GM06990 (cell line): Measurements from ENCODE around the gene CYP51A1.
"Not testable (repeated sequence)": the region's sequence is repeated elsewhere in the genome, so short reads cannot be mapped to it uniquely, and the experiment has no call there.

Experiments used
- DNase-seq: peaks from one replicate; pipeline ENCODE4 v3.0.0-alpha.2; 2011; ENCODE audit not compliant: insufficient read length; ENCODE audit errors: extremely low read depth
- H3K27me3 ChIP-seq: replicated peaks from 2 replicates; pipeline ENCODE4 v1.6.0; 2011; ENCODE audit warnings: low read length; ENCODE audit not compliant: control insufficient read depth, insufficient read depth
- H3K36me3 ChIP-seq: 2 replicates; pipeline ENCODE4 v1.5.1; 2011; ENCODE audit warnings: low read length; ENCODE audit not compliant: control insufficient read depth, insufficient read depth
- H3K4me3 ChIP-seq: replicated peaks from 2 replicates; pipeline ENCODE4 v1.5.1; 2011; ENCODE audit warnings: low read depth, mild to moderate bottlenecking, control low read depth, low read length
- CTCF ChIP-seq: IDR thresholded peaks from 2 replicates; pipeline ENCODE4 v1.5.1; 2011; ENCODE audit warnings: low read length, control low read depth, mild to moderate bottlenecking, inconsistent platforms; ENCODE audit not compliant: insufficient read depth, poor library complexity, severe bottlenecking

The CYP51A1 gene

GRCh38 chr7:92092210-92092609 is 42.1 kb downstream of the CYP51A1 start:
- TF ChIP-seq CTCF, result no peak
- Histone ChIP-seq H3K27me3 (no peaks in the 10 kb centered on the region), H3K4me3 (no peak overlapping the region), H3K36me3 (peaks cover 5% of the 10 kb centered on the region)
- DNase-seq, result no peak

GRCh38 chr7:92088266-92088665 is 46.0 kb downstream of the CYP51A1 start:
- H3K36me3 ChIP-seq, result peaks cover 3% of the 10 kb centered on the region; the same call in 1 of the 2 replicates
- no peak for TF ChIP-seq CTCF

GRCh38 chr7:92083922-92084321 is 50.4 kb downstream of the CYP51A1 start:
- H3K36me3 ChIP-seq, DNase-seq, H3K4me3 ChIP-seq, H3K27me3 ChIP-seq: not testable (repeated sequence)

More at GRCh38 chr7:92088266-92088665, 46.0 kb downstream of the CYP51A1 start:
- H3K4me3 ChIP-seq, result no peak overlapping the region
- no peak for DNase-seq
- no peaks in the 10 kb centered on the region for H3K27me3 ChIP-seq

GRCh38 chr7:92076509-92076908 is 57.8 kb downstream of the CYP51A1 start:
- Histone ChIP-seq H3K4me3 (no peak overlapping the region), H3K36me3 (no peaks in the 10 kb centered on the region), H3K27me3 (no peaks in the 10 kb centered on the region)
- no peak for TF ChIP-seq CTCF
- no peak for DNase-seq

- Histone ChIP-seq H3K4me3 (no peak overlapping the region), H3K36me3 (no peaks in the 10 kb centered on the region), H3K27me3 (no peaks in the 10 kb centered on the region)
- DNase-seq, result no peak
- no peak for TF ChIP-seq CTCF
These were observed 58.7 kb downstream of the CYP51A1 start for GRCh38 chr7:92075455-92076158.

GRCh38 chr7:92072708-92073107 is 61.6 kb downstream of the CYP51A1 start:
- no peak for TF ChIP-seq CTCF
- H3K36me3 ChIP-seq, result no peaks in the 10 kb centered on the region
- no peaks in the 10 kb centered on the region for H3K27me3 ChIP-seq
- H3K4me3 ChIP-seq, result no peak overlapping the region
- DNase-seq, result no peak
